K562 (cell line): ENCODE results near the gene KAT6B. TPM values are rescaled to one million over a fixed set of nuclear protein-coding genes. Genes with fewer than 3 reads are reported as not detected.

Experiments used
- FOXP1 ChIP-seq: sonication (generic); formaldehyde crosslinking; IDR thresholded peaks from 2 replicates; pipeline ENCODE4 v1.8.0; 2022; ENCODE audit warnings: mild to moderate bottlenecking, missing genetic modification reagents
- GABPB1 ChIP-seq: sonication (generic); formaldehyde crosslinking; IDR thresholded peaks from 2 replicates; pipeline ENCODE4 v1.8.0; 2022; ENCODE audit warnings: mild to moderate bottlenecking, missing genetic modification reagents
- GTF2A2 ChIP-seq: IDR thresholded peaks from 2 replicates; pipeline ENCODE4 v1.6.1; 2016; ENCODE audit warnings: mild to moderate bottlenecking, missing genetic modification characterization, missing compliant biosample characterization
- ILF3 ChIP-seq: fragments of 450-650 bp; IDR thresholded peaks from 2 replicates; pipeline ENCODE4 v1.6.1; 2018; ENCODE audit warnings: antibody characterized with exemption, mild to moderate bottlenecking, moderate library complexity, borderline replicate concordance
- MAZ ChIP-seq, 2 experiments: fragments of 450-650 bp in 1 of 2; sonication (generic) in 1 of 2; formaldehyde crosslinking; IDR thresholded peaks in 1 of 2; conservative IDR thresholded peaks in 1 of 2; 2 replicates each; pipeline versions ENCODE4 v1.4.0 to v1.5.0; 2020; ENCODE audit warnings: mild to moderate bottlenecking in 1 of 2, missing genetic modification reagents in 1 of 2
- NR2C1 ChIP-seq, 2 experiments: fragments of 450-650 bp; IDR thresholded peaks; 2 replicates each; pipeline ENCODE4 v1.6.1; 2017; ENCODE audit warnings: mild to moderate bottlenecking in 2 of 2, antibody characterized with exemption in 1 of 2, inconsistent platforms in 1 of 2, missing compliant biosample characterization in 1 of 2, missing genetic modification characterization in 1 of 2
- SRSF1 ChIP-seq: fragments of 200-400 bp; formaldehyde crosslinking; IDR thresholded peaks from 2 replicates; pipeline ENCODE4 v1.6.1; 2017; ENCODE audit warnings: mild to moderate bottlenecking, low read depth, low read length, moderate library complexity
- ZSCAN32 ChIP-seq: fragments of 450-650 bp; formaldehyde crosslinking; IDR thresholded peaks from 2 replicates; pipeline ENCODE4 v1.4.0; 2020; ENCODE audit warnings: mild to moderate bottlenecking, moderate library complexity
- polyA plus RNA-seq, 8 experiments: library from polyadenylated mRNA; depleted of rRNA in 4 of 8; stranded (reverse) in 5 of 8; unstranded in 3 of 8; fragments of >200 nt; fragmentation: Nextera tagmentation in 2 of 8; fragmentation: Illumina TruSeq in 1 of 8; extraction: Ambion mirVana in 2 of 8; extraction: Trizol in 1 of 8; gene quantifications; 2 replicates each; pipeline versions ENCODE4 v1.2.1 to v1.2.3, GENCODE V29; 2011 to 2014; ENCODE audit warnings: inconsistent platforms in 1 of 8, missing spikeins in 1 of 8
- total RNA-seq, 7 experiments: library from RNA; depleted of rRNA in 6 of 7; stranded (reverse); fragments of >200 nt in 6 of 7; fragmentation: Illumina TruSeq in 2 of 7; extraction: Trizol in 2 of 7; gene quantifications; 2 replicates each; pipeline versions ENCODE4 v1.2.1 to v1.2.3, GENCODE V29; 2011 to 2021; ENCODE audit warnings: low replicate concordance in 1 of 7
- TF ChIP-seq, protein P1 (sequence below), 2 experiments: IDR thresholded peaks in 1 of 2; conservative IDR thresholded peaks in 1 of 2; 2 replicates each; pipeline ENCODE4 v1.6.1; 2016; ENCODE audit warnings: low read depth in 2 of 2, mild to moderate bottlenecking in 1 of 2, missing compliant biosample characterization in 1 of 2, missing genetic modification characterization in 1 of 2, moderate library complexity in 1 of 2
- TF ChIP-seq, protein P2 (sequence below): sonication (generic); formaldehyde crosslinking; IDR thresholded peaks from 2 replicates; pipeline ENCODE4 v1.8.0; 2022; ENCODE audit warnings: missing genetic modification reagents, mild to moderate bottlenecking, moderate library complexity, borderline replicate concordance
- TF ChIP-seq, protein P3 (sequence below): fragments of 250-450 bp; sonication (Bioruptor Pico); IDR thresholded peaks from 2 replicates; pipeline ENCODE4 v1.8.0; 2022; ENCODE audit warnings: inconsistent platforms
- TF ChIP-seq, protein P4 (sequence below): fragments of 450-650 bp; IDR thresholded peaks from 2 replicates; pipeline ENCODE4 v1.6.1; 2017; ENCODE audit warnings: antibody characterized with exemption, mild to moderate bottlenecking
- TF ChIP-seq, protein P5 (sequence below): fragments of 250-450 bp; sonication (Bioruptor Pico); IDR thresholded peaks from 2 replicates; pipeline ENCODE4 v1.4.0; 2020; ENCODE audit warnings: mild to moderate bottlenecking, moderate library complexity

KAT6B gene
- total and polyA plus RNA-seq, 9 of the 15 experiments (the other 6 are each of a cell fraction or from before 2014, with no cell fraction given), result 1.4 to 9.2 (median 6.8) TPM

DNA sequence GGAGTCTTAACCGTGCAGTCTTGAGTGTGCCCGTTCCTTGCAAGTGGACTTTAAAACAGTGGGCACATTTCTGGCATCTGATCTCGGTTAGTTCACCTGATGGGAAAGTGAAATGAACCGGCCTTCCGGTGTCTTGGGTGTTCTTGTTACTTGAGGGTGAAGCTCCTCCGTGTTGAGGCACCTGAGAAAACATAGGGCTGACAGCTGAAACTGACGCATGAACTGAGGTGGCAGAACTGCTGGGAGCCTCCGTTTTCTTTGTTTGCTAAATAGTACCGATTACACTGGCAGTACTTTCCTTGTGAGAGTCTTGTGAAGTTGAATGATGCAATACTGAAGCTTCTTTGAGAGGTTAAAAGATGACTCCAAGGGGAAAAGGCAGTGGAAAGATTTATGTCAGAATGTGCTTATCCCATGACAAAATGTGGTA, 222.3 kb downstream of the KAT6B start (continued):
- TF ChIP-seq, protein P1, sequence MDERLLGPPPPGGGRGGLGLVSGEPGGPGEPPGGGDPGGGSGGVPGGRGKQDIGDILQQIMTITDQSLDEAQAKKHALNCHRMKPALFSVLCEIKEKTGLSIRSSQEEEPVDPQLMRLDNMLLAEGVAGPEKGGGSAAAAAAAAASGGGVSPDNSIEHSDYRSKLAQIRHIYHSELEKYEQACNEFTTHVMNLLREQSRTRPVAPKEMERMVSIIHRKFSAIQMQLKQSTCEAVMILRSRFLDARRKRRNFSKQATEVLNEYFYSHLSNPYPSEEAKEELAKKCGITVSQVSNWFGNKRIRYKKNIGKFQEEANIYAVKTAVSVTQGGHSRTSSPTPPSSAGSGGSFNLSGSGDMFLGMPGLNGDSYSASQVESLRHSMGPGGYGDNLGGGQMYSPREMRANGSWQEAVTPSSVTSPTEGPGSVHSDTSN (CRISPR knock-in tag; IDR thresholded peaks at IDR 0.05; ENCODE audit: low read depth), result no peak
- TF ChIP-seq, protein P1 (tag; conservative IDR thresholded peaks at IDR 0.05; ENCODE audit: low read depth), result peak; percentile 54
- TF ChIP-seq GABPB1 (no peak), SRSF1 (no peak), GTF2A2 (tag) (no peak), MAZ (CRISPR knock-in tag; conservative IDR thresholded peaks at IDR 0.05 in 1 of 2, IDR thresholded peaks at IDR 0.05 in 1 of 2) (0 out of 4 replicates have a peak, but pooled peaks of 1 of the 2 experiments have one; percentile 34), FOXP1 (CRISPR knock-in tag) (no peak), ZSCAN32 (CRISPR knock-in tag) (peak; percentile 96), ILF3 (no peak), NR2C1 (IDR thresholded peaks at IDR 0.05) (no peak), NR2C1 (tag; IDR thresholded peaks at IDR 0.05) (0 out of 2 replicates have a peak, but pooled peaks have one; percentile 31)
- TF ChIP-seq, protein P2, sequence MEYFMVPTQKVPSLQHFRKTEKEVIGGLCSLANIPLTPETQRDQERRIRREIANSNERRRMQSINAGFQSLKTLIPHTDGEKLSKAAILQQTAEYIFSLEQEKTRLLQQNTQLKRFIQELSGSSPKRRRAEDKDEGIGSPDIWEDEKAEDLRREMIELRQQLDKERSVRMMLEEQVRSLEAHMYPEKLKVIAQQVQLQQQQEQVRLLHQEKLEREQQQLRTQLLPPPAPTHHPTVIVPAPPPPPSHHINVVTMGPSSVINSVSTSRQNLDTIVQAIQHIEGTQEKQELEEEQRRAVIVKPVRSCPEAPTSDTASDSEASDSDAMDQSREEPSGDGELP (CRISPR knock-in tag), result no peak
- TF ChIP-seq, protein P3, sequence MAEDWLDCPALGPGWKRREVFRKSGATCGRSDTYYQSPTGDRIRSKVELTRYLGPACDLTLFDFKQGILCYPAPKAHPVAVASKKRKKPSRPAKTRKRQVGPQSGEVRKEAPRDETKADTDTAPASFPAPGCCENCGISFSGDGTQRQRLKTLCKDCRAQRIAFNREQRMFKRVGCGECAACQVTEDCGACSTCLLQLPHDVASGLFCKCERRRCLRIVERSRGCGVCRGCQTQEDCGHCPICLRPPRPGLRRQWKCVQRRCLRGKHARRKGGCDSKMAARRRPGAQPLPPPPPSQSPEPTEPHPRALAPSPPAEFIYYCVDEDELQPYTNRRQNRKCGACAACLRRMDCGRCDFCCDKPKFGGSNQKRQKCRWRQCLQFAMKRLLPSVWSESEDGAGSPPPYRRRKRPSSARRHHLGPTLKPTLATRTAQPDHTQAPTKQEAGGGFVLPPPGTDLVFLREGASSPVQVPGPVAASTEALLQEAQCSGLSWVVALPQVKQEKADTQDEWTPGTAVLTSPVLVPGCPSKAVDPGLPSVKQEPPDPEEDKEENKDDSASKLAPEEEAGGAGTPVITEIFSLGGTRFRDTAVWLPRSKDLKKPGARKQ (CRISPR knock-in tag), result no peak
- TF ChIP-seq, protein P4, sequence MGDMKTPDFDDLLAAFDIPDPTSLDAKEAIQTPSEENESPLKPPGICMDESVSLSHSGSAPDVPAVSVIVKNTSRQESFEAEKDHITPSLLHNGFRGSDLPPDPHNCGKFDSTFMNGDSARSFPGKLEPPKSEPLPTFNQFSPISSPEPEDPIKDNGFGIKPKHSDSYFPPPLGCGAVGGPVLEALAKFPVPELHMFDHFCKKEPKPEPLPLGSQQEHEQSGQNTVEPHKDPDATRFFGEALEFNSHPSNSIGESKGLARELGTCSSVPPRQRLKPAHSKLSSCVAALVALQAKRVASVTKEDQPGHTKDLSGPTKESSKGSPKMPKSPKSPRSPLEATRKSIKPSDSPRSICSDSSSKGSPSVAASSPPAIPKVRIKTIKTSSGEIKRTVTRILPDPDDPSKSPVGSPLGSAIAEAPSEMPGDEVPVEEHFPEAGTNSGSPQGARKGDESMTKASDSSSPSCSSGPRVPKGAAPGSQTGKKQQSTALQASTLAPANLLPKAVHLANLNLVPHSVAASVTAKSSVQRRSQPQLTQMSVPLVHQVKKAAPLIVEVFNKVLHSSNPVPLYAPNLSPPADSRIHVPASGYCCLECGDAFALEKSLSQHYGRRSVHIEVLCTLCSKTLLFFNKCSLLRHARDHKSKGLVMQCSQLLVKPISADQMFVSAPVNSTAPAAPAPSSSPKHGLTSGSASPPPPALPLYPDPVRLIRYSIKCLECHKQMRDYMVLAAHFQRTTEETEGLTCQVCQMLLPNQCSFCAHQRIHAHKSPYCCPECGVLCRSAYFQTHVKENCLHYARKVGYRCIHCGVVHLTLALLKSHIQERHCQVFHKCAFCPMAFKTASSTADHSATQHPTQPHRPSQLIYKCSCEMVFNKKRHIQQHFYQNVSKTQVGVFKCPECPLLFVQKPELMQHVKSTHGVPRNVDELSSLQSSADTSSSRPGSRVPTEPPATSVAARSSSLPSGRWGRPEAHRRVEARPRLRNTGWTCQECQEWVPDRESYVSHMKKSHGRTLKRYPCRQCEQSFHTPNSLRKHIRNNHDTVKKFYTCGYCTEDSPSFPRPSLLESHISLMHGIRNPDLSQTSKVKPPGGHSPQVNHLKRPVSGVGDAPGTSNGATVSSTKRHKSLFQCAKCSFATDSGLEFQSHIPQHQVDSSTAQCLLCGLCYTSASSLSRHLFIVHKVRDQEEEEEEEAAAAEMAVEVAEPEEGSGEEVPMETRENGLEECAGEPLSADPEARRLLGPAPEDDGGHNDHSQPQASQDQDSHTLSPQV, result peak; percentile 32; the same call in 1 of the 2 replicates
- TF ChIP-seq, protein P5, sequence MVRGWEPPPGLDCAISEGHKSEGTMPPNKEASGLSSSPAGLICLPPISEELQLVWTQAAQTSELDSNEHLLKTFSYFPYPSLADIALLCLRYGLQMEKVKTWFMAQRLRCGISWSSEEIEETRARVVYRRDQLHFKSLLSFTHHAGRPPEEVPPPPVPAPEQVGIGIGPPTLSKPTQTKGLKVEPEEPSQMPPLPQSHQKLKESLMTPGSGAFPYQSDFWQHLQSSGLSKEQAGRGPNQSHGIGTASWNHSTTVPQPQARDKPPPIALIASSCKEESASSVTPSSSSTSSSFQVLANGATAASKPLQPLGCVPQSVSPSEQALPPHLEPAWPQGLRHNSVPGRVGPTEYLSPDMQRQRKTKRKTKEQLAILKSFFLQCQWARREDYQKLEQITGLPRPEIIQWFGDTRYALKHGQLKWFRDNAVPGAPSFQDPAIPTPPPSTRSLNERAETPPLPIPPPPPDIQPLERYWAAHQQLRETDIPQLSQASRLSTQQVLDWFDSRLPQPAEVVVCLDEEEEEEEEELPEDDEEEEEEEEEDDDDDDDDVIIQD (CRISPR knock-in tag), result no peak
